NT2/D1 (cell line): ENCODE measurements around the gene METAP1D.
A peak's percentile ranks its signal among the peaks of the same experiment; 100 is the strongest.

ENCODE experiments used
- SUZ12 ChIP-seq: IDR thresholded peaks from 2 replicates; pipeline ENCODE4 v1.6.1; 2011; ENCODE audit not compliant: insufficient read length, insufficient read depth; ENCODE audit errors: extremely low read depth
- YY1 ChIP-seq: IDR thresholded peaks from 2 replicates; pipeline ENCODE4 v1.6.1; 2011; ENCODE audit not compliant: insufficient read length, insufficient read depth
- ZNF274 ChIP-seq: IDR thresholded peaks from 2 replicates; pipeline ENCODE4 v1.6.1; 2011; ENCODE audit warnings: mild to moderate bottlenecking, low read depth, low read length

GRCh38 chr2:172086241-172087206 is 86.8 kb downstream of the METAP1D start:
- TF ChIP-seq YY1 = no peak
- no peak for TF ChIP-seq ZNF274
- peak; percentile 76 for TF ChIP-seq SUZ12
